ENCODE results near the gene TSACC. TPM values are rescaled to one million over a fixed set of nuclear protein-coding genes. Genes with fewer than 3 reads are reported as not detected.
"Not testable (repeated sequence)": the region's sequence is repeated elsewhere in the genome, so short reads cannot be mapped to it uniquely, and the experiment has no call there.

Gene TSACC
- polyA plus RNA-seq, 3 donors: 0.78 to 2.3 (median 0.82) TPM

DNA sequence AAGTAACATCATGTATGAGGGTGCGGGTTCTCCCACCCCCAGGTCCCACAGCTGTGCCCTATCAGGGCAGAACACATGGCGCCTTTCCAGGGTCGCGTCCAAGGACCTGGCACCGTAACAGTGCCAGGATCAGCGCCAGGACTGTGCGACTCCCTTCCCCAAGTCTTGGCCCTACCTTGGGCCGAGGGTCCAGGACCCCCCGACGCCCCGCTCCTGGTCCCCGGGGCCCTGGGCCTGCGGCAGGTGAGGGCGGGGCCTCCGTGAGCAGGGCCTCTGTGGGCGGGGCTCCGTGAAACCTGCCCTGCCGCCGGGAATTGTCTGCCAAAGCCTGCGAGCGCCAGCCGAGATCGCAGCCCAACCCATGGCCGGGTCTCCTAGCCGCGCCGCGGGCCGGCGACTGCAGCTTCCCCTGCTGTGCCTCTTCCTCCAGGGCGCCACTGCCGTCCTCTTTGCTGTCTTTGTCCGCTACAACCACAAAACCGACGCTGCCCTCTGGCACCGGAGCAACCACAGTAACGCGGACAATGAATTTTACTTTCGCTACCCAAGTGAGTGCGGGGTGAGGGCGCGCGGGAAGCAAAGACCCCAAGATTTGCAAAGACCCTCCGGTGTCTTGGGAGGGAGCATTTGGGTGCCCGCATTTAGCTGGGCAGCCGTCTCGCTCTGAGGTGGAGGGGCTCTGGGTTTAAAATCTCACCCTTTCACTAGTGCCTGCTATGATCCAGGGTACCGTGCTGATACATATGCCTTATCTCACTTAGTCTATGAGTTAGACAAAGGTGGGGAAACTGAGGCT, 30.8 kb downstream of the TSACC start, which contains the start of gene RHBG:
Gene RHBG (plus strand): TSS at position 323 of the 796 bp plus-strand sequence. CDS start 39 bp downstream, at position 362.
- no peak for DNase-seq (ENCODE audit: extremely low read depth in 1 of 11, low read depth in 9 of 11, low spot score in 4 of 11)

- DNase-seq (ENCODE audit: extremely low read depth in 1 of 11, low read depth in 9 of 11, low spot score in 4 of 11): not testable (repeated sequence)
Measured at GRCh38 chr1:156369685-156370286, 31.5 kb downstream of the TSACC start.

DNA sequence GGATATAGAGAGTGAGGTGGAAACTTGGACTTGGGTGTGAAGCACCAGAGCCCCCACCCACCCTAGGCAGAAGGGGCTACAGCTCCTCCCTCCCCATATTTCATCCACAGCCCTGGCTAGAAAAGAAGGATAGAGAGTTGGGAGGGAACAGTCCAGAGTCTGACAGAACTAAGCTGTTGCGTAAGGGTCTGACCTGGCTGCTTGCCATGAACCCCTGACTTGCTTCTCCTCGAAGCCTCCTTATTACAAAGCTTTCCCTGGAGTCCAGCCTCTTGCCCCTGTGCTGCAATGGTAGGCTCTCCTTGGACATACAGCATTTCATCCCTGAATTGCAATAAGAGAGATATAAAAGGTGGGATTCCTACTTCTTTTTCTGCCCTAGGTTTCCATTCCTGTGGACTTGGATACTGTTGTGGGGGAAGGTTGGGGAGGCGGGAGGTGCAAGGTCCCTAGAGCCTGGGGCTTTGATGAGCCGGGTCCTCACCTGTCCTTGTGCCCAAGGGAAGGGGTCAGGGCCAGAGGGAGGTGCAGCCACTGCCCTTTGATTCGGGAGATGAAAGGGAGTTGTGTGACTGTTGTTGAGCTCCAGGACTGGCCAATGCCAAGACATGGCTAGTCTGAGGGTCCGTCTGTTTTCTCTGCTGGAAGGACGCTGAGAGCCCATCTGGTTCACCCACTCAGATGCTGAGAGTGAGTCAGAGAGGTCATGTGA, 33.4 kb downstream of the TSACC start:
- DNase-seq (ENCODE audit: extremely low read depth in 1 of 11, low read depth in 9 of 11, low spot score in 4 of 11): peak in 7 of 11 donors; percentile 36 to 75 (median 55)

DNA sequence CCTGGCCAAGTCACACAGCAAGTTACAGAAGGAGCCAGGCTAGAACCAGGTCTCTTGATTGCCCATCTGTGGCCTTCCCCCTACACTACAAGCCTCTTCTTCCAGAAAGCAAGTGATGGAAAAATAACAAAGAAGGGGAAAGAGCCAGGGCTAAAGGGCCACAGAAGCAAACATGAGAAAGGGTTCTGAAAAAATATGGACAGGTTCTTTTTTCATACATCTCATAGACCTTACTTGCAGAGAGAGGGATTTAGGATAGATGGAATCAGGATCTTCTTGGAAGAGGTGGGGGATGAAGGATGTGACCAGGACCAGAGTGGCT, 33.9 kb downstream of the TSACC start:
- DNase-seq (ENCODE audit: extremely low read depth in 1 of 11, low read depth in 9 of 11, low spot score in 4 of 11): no peak

DNA sequence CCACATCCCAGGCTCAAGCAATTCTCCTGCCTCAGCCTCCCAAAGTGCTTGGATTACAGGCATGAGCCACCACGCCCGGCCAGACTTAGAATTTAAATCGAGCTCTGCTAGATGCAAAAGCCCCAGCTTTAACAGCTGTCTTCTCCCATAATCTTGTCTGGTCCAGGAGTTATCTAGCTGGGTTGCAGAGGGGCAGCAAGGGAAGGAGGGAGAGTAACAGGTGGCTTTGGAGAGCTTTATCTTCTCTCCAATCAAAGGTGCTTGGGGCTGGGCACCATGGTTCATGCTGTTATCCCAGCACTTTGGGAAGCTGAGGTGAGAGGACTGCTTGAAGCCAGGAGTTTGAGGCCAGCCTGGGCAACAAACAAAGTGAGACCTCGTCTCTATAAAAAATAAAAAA, 34.5 kb downstream of the TSACC start:
- no peak for DNase-seq (ENCODE audit: extremely low read depth in 1 of 11, low read depth in 9 of 11, low spot score in 4 of 11)

DNA sequence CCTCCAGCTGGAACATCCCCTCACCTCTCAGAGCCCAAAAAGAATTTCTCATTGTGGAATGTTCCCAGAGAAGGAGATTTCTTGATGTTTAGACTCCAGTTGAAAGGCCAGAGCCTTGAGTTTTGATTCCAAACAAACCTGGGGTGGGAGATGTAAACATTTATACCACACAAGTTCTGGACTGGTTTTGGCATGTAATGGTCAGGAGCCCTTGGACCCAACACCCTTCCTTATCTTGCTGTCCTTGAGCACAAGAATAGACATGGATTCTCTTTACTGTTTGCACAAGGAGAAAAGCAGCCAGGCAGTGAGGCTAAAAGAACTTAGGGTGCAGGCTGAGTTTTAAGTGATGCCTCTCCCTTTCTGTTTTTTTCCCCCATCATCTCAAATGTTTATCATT, 35.2 kb downstream of the TSACC start:
- no peak for DNase-seq (ENCODE audit: extremely low read depth in 1 of 11, low read depth in 9 of 11, low spot score in 4 of 11)

DNA sequence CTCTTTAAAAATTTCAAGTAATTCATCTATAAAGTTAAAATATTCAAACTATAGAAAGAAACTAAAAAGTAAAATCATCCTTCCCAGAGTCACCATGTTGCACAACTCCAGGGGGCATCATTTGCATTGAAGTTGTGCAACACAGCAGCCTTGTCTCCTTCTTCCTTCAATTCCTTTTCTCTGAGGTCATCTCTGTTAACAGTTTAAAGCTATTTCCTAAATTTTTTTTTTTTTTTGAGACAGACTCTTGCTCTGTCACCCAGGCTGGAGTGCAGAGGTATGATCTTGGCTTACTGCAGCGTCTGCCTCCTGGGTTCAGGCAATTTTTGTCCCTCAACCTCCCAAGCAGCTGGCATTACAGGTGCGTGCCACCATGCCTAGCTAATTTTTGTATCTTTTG, 37.8 kb downstream of the TSACC start:
- no peak for DNase-seq (ENCODE audit: extremely low read depth in 1 of 11, low read depth in 9 of 11, low spot score in 4 of 11)

DNA sequence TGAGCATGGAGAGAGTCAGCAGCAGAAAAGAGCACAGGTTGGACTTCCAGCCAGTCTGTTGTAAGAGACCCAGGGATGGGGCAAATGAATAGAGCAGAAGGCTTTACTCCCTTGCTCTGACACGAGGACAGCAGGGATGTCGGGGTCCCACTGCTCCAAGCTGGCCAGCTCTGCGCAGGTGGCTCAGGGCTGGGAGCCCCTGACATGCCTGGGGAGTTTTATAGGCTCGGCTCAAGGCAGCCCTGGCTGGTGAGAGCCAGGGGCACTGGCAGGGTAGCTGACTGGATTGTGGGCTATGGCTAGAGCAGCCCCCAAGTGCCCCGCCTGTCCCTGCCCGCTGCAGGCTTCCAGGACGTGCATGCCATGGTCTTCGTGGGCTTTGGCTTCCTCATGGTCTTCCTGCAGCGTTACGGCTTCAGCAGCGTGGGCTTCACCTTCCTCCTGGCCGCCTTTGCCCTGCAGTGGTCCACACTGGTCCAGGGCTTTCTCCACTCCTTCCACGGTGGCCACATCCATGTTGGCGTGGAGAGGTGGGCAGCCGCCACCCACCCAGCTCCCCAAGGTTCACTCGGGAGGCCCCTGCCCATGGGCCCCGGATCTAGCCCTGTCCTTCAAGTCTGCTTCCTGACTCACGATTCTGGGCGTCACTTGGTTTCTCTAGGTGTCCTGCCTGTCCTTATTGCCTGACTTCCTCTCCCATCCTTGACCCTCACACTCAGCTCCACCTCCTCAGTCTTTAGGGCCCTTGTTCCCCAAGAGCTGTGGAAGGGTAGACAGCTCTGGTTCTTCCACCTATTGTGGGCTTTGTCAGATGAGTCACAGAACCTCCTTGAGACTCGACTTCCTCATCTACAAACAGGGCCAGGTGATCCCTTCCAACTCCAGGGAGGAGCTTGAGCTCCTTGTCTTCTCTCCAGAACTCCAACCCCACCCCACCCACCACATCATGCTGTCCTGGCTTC, 38.9 kb downstream of the TSACC start:
- DNase-seq (ENCODE audit: extremely low read depth in 1 of 11, low read depth in 9 of 11, low spot score in 4 of 11): no peak

- DNase-seq (ENCODE audit: extremely low read depth in 1 of 11, low read depth in 9 of 11, low spot score in 4 of 11): no peak
Measured at GRCh38 chr1:156378557-156378956, 40.2 kb downstream of the TSACC start.

- no peak for DNase-seq (ENCODE audit: extremely low read depth in 1 of 11, low read depth in 9 of 11, low spot score in 4 of 11)
Measured at GRCh38 chr1:156379420-156380165, 41.3 kb downstream of the TSACC start.

DNA sequence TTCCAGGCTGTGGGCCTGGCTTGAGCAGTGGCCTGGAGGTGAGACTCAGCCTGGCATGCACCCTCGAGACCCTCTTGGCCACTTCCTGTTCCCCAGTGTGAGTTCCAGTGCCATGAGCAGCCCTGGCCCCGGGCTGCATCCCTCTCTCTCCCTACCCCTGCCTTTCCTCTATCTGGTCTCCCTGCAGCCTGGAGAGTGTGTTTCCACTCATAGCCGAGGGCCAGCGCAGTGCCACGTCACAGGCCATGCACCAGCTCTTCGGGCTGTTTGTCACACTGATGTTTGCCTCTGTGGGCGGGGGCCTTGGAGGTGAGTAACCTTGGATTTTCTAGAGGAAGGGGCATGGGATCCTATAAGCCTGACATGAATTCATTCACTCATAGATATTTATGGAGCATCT, 44.2 kb downstream of the TSACC start:
- no peak for DNase-seq (ENCODE audit: extremely low read depth in 1 of 11, low read depth in 9 of 11, low spot score in 4 of 11)

DNA sequence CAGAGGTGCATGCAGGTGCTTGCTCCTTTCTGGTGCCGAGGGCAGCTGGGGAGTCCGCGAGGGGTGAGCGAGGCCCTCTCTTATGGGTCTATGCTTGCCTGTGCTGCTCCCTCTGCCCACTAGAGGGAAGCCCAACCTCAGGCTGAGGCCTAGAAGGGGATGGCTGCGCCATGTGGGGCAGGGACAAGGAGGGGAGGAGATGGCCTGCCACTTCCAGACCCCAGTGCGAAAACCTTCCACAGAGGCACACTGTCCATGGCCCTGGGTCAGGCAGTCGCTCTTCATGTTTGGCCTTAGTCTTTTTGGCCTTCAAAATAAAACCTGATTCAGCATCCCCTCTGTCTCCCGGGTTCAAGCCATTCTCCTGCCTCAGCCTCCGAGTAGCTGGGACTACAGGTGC, 44.7 kb downstream of the TSACC start:
- DNase-seq (ENCODE audit: extremely low read depth in 1 of 11, low read depth in 9 of 11, low spot score in 4 of 11): peak in 1 of 11 donors; percentile 45

GRCh38 chr1:156384007-156384406, 45.7 kb downstream of the TSACC start:
- no peak for DNase-seq (ENCODE audit: extremely low read depth in 1 of 11, low read depth in 9 of 11, low spot score in 4 of 11)

DNA sequence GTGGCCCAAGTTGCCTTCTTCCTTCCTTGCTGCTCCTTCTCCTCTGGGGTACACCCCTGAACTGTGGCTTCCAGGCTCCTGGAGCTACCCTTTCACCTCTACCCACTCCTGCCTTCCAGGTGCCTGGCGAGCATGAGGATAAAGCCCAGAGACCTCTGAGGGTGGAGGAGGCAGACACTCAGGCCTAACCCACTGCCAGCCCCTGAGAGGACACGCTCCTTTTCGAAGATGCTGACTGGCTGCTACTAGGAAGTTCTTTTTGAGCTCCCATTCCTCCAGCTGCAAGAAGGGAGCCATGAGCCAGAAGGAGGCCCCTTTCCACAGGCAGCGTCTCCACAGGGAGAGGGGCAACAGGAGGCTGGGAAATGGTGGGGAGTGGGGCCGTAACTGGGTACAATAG, 46.3 kb downstream of the TSACC start:
- no peak for DNase-seq (ENCODE audit: extremely low read depth in 1 of 11, low read depth in 9 of 11, low spot score in 4 of 11)

- peak in 10 of 11 donors; percentile 29 to 59 (median 51) for DNase-seq (ENCODE audit: extremely low read depth in 1 of 11, low read depth in 9 of 11, low spot score in 4 of 11)
Measured at GRCh38 chr1:156385534-156386031, 47.3 kb downstream of the TSACC start.

GRCh38 chr1:156386134-156386901, 48.0 kb downstream of the TSACC start:
- no peak for DNase-seq (ENCODE audit: extremely low read depth in 1 of 11, low read depth in 9 of 11, low spot score in 4 of 11)

Measured in renal cortex interstitium (tissue), 11 donors.